HEK293 (cell line): ENCODE measurements around the gene NAA35.

Experiments
- ELK4 ChIP-seq: IDR thresholded peaks from 2 replicates; pipeline ENCODE4 v1.6.1; 2011; ENCODE audit warnings: mild to moderate bottlenecking, low read depth, low read length, borderline replicate concordance
- GLIS1 ChIP-seq: fragments of 450-650 bp; formaldehyde crosslinking; IDR thresholded peaks from 2 replicates; pipeline ENCODE4 v1.5.1; 2016; ENCODE audit warnings: missing biosample characterization, missing genetic modification characterization
- HOXC10 ChIP-seq: sonication (generic); formaldehyde crosslinking; IDR thresholded peaks from 2 replicates; pipeline ENCODE4 v1.8.1; 2023; ENCODE audit warnings: mild to moderate bottlenecking, missing genetic modification reagents
- KLF10 ChIP-seq: fragments of 450-650 bp; IDR thresholded peaks from 2 replicates; pipeline ENCODE4 v1.5.1; 2018; ENCODE audit warnings: missing biosample characterization, mild to moderate bottlenecking, missing genetic modification characterization
- KLF17 ChIP-seq: fragments of 450-650 bp; formaldehyde crosslinking; IDR thresholded peaks from 2 replicates; pipeline ENCODE4 v1.5.1; 2016; ENCODE audit warnings: missing biosample characterization, missing genetic modification characterization
- MZF1 ChIP-seq: fragments of 450-650 bp; formaldehyde crosslinking; IDR thresholded peaks from 2 replicates; pipeline ENCODE4 v1.5.1; 2017; ENCODE audit warnings: missing biosample characterization, missing genetic modification characterization, borderline replicate concordance
- ZBTB1 ChIP-seq: fragments of 450-650 bp; formaldehyde crosslinking; IDR thresholded peaks from 2 replicates; pipeline ENCODE4 v1.5.1; 2016; ENCODE audit warnings: missing biosample characterization, missing genetic modification characterization
- ZBTB26 ChIP-seq: fragments of 450-650 bp; formaldehyde crosslinking; optimal IDR thresholded peaks from 2 replicates; pipeline ENCODE3; 2016; ENCODE audit warnings: missing biosample characterization, mild to moderate bottlenecking, missing genetic modification characterization
- ZEB2 ChIP-seq: fragments of 450-650 bp; formaldehyde crosslinking; IDR thresholded peaks from 2 replicates; pipeline ENCODE4 v1.5.1; 2016; ENCODE audit warnings: missing biosample characterization, missing genetic modification characterization
- ZFP3 ChIP-seq: fragments of 450-650 bp; formaldehyde crosslinking; IDR thresholded peaks from 2 replicates; pipeline ENCODE4 v1.5.1; 2016; ENCODE audit warnings: low read depth, missing biosample characterization, missing genetic modification characterization
- ZFP37 ChIP-seq: fragments of 450-650 bp; formaldehyde crosslinking; IDR thresholded peaks from 2 replicates; pipeline ENCODE4 v1.5.1; 2016; ENCODE audit warnings: missing biosample characterization, missing genetic modification characterization
- ZIC2 ChIP-seq: fragments of 450-650 bp; formaldehyde crosslinking; IDR thresholded peaks from 2 replicates; pipeline ENCODE4 v1.5.1; 2016; ENCODE audit warnings: missing biosample characterization, missing genetic modification characterization
- ZNF146 ChIP-seq: fragments of 450-650 bp; formaldehyde crosslinking; IDR thresholded peaks from 2 replicates; pipeline ENCODE4 v1.5.1; 2016; ENCODE audit warnings: missing biosample characterization, missing genetic modification characterization
- ZNF18 ChIP-seq: fragments of 450-650 bp; formaldehyde crosslinking; IDR thresholded peaks from 2 replicates; pipeline ENCODE4 v1.5.1; 2016; ENCODE audit warnings: missing biosample characterization, missing genetic modification characterization
- ZNF221 ChIP-seq: fragments of 450-650 bp; formaldehyde crosslinking; IDR thresholded peaks from 2 replicates; pipeline ENCODE4 v1.5.1; 2017; ENCODE audit warnings: missing biosample characterization, missing genetic modification characterization, borderline replicate concordance
- ZNF280C ChIP-seq: fragments of 450-650 bp; formaldehyde crosslinking; IDR thresholded peaks from 2 replicates; pipeline ENCODE4 v1.5.1; 2016; ENCODE audit warnings: missing biosample characterization, missing genetic modification characterization
- ZNF302 ChIP-seq: fragments of 450-650 bp; formaldehyde crosslinking; IDR thresholded peaks from 2 replicates; pipeline ENCODE4 v1.5.1; 2016; ENCODE audit warnings: missing biosample characterization, missing genetic modification characterization, low read depth
- ZNF311 ChIP-seq: fragments of 450-650 bp; formaldehyde crosslinking; IDR thresholded peaks from 2 replicates; pipeline ENCODE4 v1.5.1; 2017; ENCODE audit warnings: missing biosample characterization, missing genetic modification characterization, borderline replicate concordance
- ZNF416 ChIP-seq: fragments of 450-650 bp; formaldehyde crosslinking; IDR thresholded peaks from 2 replicates; pipeline ENCODE4 v1.5.1; 2016; ENCODE audit warnings: missing biosample characterization, missing genetic modification characterization
- ZNF423 ChIP-seq: fragments of 450-650 bp; formaldehyde crosslinking; IDR thresholded peaks from 2 replicates; pipeline ENCODE4 v1.5.1; 2016; ENCODE audit warnings: missing biosample characterization, missing genetic modification characterization
- ZNF433 ChIP-seq: fragments of 450-650 bp; formaldehyde crosslinking; IDR thresholded peaks from 2 replicates; pipeline ENCODE4 v1.5.1; 2016; ENCODE audit warnings: missing biosample characterization, missing genetic modification characterization, low read depth
- ZNF473 ChIP-seq: fragments of 450-650 bp; formaldehyde crosslinking; IDR thresholded peaks from 2 replicates; pipeline ENCODE4 v1.5.1; 2017; ENCODE audit warnings: missing biosample characterization, missing genetic modification characterization
- ZNF560 ChIP-seq: fragments of 450-650 bp; formaldehyde crosslinking; IDR thresholded peaks from 2 replicates; pipeline ENCODE4 v1.5.1; 2017; ENCODE audit warnings: missing biosample characterization, missing genetic modification characterization, borderline replicate concordance
- ZNF621 ChIP-seq: fragments of 450-650 bp; formaldehyde crosslinking; IDR thresholded peaks from 2 replicates; pipeline ENCODE4 v1.5.1; 2017; ENCODE audit warnings: missing biosample characterization, missing genetic modification characterization
- ZNF626 ChIP-seq: fragments of 450-650 bp; sonication (Bioruptor Pico); formaldehyde crosslinking; IDR thresholded peaks from 2 replicates; pipeline ENCODE4 v1.5.1; 2018; ENCODE audit warnings: missing biosample characterization, missing genetic modification characterization, inconsistent platforms
- ZNF707 ChIP-seq: fragments of 450-650 bp; formaldehyde crosslinking; IDR thresholded peaks from 2 replicates; pipeline ENCODE4 v1.5.1; 2016; ENCODE audit warnings: missing biosample characterization, missing genetic modification characterization
- ZNF768 ChIP-seq: fragments of 450-650 bp; formaldehyde crosslinking; IDR thresholded peaks from 2 replicates; pipeline ENCODE4 v1.5.1; 2018; ENCODE audit warnings: missing biosample characterization, mild to moderate bottlenecking, missing genetic modification characterization
- TF ChIP-seq, protein P1 (sequence below): fragments of 450-650 bp; formaldehyde crosslinking; IDR thresholded peaks from 2 replicates; pipeline ENCODE4 v1.5.1; 2016; ENCODE audit warnings: missing biosample characterization, missing genetic modification characterization
- TF ChIP-seq, protein P2 (sequence below): fragments of 450-650 bp; formaldehyde crosslinking; IDR thresholded peaks from 2 replicates; pipeline ENCODE4 v1.5.1; 2016; ENCODE audit warnings: missing biosample characterization, missing genetic modification characterization

The NAA35 gene

DNA sequence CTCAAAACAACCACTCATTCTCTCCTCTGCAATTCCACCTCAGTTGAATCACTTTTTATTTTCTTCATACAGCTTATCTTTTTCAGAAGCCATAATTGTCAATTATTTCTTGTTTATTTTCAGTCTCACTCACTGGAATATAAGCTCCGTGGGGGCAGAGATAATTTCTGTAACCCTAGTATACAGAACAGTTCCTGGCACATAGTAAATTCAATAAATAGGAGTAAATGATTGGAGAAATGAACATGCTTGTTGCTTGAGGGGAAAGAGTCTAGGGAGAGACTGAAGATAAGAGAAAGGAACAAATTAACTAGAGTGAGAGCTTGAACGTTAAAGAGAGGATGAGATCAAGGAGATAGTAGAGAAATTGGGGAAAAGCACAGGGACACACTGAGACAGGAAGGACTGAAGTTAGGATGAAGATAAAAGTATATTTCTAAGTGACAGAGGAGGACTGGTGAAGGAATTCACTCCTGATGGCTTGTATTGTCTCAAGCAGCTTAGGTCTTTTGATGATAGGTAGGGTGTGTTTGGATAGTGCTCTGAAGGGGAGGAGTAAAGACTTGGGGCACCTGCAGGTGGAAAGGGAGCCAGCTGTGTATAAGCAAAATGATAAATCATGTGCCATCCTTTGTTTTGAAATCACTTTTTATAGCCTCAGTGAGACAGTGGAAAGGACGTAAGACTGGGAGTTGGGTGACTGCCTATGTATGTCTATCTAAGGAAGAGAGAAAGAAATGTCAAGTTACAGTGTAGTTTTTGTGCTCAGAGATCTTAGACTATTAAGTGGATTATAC is 2.2 kb downstream of the NAA35 start (continued):
- TF ChIP-seq ZNF221 (no peak), ZNF302 (tag by site-specific recombination) (no peak), ZNF423 (tag by site-specific recombination) (no peak), ZFP37 (tag by site-specific recombination) (no peak), ZNF416 (tag by site-specific recombination) (no peak), ZIC2 (no peak; the same call in 1 of the 2 replicates), ZNF560 (tag by site-specific recombination) (no peak), KLF10 (no peak), ZNF433 (no peak), ZBTB26 (tag by site-specific recombination) (no peak), HOXC10 (CRISPR knock-in tag) (no peak), ZNF768 (tag by site-specific recombination) (no peak), ZEB2 (tag by site-specific recombination) (0 out of 2 replicates have a peak, but pooled peaks have one; percentile 3), MZF1 (tag by site-specific recombination) (no peak), ZBTB1 (no peak), ZNF626 (no peak), ZFP3 (tag by site-specific recombination) (no peak), ZNF473 (tag by site-specific recombination) (no peak), ZNF18 (no peak), ZNF707 (no peak), ZNF146 (tag by site-specific recombination) (no peak), ZNF280C (tag by site-specific recombination) (no peak), KLF17 (no peak), ZNF311 (tag by site-specific recombination) (no peak), GLIS1 (tag by site-specific recombination) (peak; percentile 70), ZNF621 (no peak), ELK4 (no peak)
- TF ChIP-seq, protein P1, sequence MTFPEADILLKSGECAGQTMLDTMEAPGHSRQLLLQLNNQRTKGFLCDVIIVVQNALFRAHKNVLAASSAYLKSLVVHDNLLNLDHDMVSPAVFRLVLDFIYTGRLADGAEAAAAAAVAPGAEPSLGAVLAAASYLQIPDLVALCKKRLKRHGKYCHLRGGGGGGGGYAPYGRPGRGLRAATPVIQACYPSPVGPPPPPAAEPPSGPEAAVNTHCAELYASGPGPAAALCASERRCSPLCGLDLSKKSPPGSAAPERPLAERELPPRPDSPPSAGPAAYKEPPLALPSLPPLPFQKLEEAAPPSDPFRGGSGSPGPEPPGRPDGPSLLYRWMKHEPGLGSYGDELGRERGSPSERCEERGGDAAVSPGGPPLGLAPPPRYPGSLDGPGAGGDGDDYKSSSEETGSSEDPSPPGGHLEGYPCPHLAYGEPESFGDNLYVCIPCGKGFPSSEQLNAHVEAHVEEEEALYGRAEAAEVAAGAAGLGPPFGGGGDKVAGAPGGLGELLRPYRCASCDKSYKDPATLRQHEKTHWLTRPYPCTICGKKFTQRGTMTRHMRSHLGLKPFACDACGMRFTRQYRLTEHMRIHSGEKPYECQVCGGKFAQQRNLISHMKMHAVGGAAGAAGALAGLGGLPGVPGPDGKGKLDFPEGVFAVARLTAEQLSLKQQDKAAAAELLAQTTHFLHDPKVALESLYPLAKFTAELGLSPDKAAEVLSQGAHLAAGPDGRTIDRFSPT: no peak
- TF ChIP-seq, protein P2, sequence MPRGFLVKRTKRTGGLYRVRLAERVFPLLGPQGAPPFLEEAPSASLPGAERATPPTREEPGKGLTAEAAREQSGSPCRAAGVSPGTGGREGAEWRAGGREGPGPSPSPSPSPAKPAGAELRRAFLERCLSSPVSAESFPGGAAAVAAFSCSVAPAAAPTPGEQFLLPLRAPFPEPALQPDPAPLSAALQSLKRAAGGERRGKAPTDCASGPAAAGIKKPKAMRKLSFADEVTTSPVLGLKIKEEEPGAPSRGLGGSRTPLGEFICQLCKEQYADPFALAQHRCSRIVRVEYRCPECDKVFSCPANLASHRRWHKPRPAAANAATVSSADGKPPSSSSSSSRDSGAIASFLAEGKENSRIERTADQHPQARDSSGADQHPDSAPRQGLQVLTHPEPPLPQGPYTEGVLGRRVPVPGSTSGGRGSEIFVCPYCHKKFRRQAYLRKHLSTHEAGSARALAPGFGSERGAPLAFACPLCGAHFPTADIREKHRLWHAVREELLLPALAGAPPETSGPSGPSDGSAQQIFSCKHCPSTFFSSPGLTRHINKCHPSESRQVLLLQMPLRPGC (tag by site-specific recombination): no peak; the same call in 1 of the 2 replicates
